Stimulated activated CD4-positive, alpha-beta T cell treated with anti-CD3 and anti-CD28 coated beads, Interleukin-12 subunit alpha, Interleukin-12 subunit beta, amount 100 ng/mL, for 24 hours (primary cell): Measurements from ENCODE around the gene HTN3.
"Not testable (repeated sequence)": the region's sequence is repeated elsewhere in the genome, so short reads cannot be mapped to it uniquely, and the experiment has no call there.

Experiments used
- DNase-seq, 2 experiments: peaks; one replicate each; pipeline ENCODE4 v3.0.0-alpha.2; 2020; ENCODE audit warnings: low read depth in 2 of 2

Gene HTN3

DNA sequence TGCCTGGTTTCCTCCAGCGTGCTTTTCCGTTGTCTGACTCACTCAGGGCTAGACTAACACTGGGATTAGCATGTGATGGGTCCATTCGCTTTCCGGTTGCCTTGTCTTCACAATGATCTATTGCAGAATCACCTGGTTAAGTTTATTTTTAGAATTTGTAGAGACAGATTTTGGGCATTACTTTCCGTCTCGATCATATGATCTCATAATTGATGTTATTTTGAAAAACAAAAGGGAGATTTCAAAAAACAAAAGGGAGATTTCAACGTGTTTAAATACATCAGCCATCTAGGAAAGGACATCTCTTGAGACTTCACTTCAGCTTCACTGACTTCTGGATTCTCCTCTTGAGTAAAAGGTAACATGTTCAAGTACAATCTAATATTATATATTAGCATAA lies at the start of gene HTN3:
Gene HTN3, plus strand, starts transcription at position 301 of the 400 bp plus-strand sequence. CDS start 2,282 bp downstream, outside the sequence.
- not testable (repeated sequence) for DNase-seq

DNA sequence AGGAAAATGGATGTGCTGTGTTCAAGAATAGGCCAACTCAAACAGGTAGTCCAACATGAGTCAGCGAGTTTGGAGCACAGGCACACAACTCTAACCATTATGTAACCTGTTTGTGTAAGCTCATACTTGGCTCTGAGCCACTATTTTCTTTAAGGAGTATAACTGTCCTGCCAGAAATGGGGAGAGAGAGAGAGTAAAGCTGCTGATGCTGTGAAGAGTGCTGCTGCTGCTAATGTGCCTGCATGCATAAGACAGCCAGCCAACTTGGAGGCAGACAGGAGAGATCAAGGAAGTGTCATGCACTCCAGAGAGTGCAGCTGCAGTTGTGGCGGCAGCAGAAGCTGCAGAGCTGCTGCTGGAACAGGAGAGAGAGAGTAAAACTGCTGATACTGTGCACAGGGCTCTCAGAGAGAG lies 44.2 kb upstream of the HTN3 start:
- DNase-seq: no peak

DNA sequence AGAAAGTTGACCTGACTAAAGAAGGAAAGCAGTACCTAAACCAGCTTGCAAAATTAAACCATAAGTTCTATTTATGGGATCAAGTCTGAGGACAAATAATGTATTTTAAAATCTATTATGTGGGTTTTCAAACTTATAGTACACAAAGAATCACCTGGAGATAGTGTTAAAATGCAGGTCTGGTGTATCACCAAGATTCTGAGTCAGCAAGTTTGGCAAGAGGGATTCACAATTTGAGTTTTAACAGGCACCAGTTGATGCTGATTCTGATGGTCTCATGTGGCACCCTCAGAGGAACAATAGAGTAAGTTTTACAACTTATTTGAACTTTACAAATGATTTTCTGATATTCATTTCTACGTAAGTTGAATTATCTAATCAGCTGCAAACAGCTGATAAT lies 41.6 kb upstream of the HTN3 start:
- DNase-seq: no peak

DNA sequence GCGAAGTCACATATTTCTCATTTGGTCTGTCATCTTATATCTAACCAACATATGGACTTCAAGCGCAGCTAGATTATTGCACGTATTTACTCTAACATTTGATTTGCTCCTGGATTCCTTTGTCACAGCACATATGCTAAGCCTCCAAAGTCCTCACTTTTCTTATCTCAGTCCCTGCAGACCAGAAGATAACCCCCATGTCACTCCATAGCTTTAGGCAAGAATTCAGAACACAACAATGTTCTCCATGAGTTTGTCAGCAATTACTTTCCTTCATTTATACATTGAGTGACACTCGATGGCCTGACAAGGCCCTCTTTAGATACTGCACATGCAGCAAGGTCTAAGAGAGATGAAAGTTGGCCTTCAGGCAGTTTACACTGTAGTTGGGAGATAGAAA lies 37.2 kb upstream of the HTN3 start:
- no peak for DNase-seq

DNA sequence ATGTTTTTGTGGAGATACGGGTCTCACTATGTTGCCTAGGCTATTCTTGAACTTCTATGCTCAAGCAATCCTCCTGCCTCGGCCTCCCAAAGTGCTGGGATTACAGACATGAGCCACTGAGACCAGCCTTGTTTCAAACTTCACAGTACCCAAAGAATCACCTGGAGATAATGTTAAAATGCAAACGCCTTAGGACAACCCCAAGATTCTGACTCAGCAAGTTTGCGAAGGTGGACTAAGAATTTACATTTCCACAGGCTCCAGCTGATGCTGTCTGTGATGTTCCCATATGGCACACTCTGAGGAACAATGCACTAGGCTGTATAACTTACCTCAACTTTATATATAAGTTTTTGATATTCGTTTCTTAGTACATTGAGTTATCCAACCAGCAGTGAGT lies 33.5 kb upstream of the HTN3 start:
- DNase-seq: no peak

DNA sequence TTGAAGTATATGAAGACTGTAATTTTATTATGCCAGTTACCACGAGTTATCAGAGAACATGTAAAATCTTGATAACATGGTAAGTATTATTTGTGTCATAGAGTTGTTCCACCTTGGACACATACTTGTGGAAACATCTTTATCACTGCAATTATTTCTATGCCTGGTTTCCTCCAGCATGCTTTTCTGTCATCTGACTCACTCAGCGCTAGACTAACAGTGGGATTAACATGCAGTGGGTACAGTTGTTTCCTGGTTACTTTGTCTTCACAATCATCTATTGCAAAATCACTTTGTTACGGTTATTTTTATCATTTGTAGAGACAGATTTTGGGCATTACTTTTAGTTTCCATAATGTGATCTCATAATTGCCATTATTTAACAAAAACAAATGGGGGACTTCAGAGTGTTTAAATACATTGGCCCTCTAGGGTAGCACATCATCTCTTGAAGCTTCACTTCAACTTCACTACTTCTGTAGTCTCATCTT lies 32.7 kb upstream of the HTN3 start, which contains the start of gene STATH:
Gene STATH, plus strand, starts transcription at position 441 of the 491 bp plus-strand sequence. CDS start 2,472 bp downstream, outside the sequence.
- DNase-seq: no peak

DNA sequence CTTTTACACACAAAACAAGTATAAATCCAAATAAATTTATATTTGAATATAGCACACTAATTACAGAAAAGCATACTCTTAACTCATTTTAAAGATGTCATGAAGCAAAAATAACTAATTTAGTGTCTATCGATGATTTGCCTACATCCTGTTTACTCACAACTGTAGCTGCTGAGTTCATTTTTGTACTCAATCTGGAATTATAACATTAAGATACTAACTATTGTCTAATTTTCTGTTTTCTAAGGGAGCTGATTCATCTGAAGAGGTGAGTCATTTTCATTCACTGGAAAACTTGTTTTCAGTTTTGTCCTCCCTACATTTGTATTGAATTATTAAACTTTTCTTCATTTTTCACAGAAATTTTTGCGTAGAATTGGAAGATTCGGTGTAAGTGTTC lies 28.8 kb upstream of the HTN3 start:
- DNase-seq: no peak

DNA sequence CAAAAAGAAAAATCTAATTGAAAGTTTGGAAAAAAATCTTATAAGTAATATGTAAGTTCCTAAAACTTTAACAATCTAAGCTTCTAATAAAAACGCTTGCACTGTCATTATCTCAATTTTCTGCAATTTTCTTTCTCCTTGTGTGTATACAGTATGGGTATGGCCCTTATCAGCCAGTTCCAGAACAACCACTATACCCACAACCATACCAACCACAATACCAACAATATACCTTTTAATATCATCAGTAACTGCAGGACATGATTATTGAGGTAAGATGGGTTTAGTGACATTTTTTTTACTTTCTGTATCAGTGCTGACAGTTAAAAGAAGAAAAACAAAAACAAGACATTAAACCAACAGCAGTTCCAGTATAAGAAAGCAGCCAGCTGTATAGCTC lies 27.5 kb upstream of the HTN3 start:
- DNase-seq: no peak

DNA sequence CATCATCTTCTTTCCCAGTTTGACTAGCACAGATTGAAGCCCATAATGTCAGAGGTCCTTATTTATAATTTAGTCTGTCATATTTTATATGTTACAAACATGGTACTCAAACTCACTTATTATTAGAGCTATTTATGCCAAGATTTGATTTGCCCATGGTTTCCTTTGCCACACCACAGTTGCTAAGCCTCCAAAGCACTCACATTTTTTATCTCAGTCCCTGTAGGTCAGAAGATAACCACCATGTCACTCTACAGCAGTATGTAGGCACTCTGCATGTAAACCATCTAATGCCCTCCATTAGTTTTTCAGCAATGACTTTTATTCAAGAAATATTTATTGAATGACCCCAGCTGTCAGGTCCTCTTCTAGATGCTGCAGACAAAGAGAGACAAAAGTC lies 25.8 kb upstream of the HTN3 start:
- no peak for DNase-seq

DNA sequence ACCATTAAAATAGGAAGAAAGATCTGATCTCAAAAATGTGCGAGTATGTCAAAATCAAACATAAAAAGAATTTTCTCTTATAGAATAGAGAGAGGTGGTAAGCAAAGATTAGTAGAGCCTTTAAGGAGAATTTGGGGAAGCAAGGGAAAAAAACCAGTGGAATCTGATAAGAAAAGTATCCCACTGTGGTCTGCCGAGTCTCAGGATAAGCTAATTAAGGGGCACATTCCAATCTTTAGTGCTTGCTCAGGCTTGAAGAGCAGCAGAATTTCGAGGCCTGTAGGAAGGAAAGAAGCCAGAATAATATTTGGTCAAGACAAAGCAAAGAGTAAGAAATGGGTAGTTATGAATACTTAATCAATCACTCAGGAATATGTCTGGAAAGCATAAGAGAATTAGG lies 19.5 kb upstream of the HTN3 start:
- DNase-seq: no peak

DNA sequence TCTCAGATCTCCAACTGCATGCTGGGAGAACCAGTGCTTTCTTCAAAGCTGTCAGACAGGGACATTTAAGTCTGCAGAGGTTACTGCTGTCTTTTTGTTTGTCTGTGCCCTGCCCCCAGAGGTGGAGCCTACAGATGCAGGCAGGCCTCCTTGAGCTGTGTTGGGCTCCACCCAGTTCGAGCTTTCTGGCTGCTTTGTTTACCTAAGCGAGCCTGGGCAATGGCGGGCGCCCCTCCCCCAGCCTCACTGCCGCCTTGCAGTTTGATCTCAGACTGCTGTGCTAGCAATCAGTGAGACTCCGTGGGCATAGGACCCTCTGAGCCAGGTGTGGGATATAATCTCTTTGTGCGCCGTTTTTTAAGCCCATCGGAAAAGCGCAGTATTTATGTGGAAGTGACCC lies 9.3 kb upstream of the HTN3 start:
- DNase-seq: not testable (repeated sequence)

DNA sequence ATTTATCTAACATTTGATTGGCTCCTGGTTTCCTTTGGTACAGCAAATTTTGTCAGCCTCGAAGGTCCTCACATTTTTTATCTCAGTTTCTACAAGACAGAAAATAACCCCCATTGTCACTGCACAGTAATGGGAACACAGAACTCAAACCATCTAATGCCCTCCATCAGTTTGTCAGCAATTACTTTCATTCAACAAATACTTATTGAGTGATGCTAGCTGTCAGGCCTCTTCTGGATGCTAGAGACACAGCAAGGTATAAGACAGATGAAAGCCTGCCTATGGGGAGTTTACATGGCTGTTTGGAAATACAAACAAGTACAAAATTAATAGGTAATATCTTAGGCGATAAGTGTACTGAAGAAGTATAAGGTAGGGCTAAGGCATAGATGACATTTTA lies 5.0 kb upstream of the HTN3 start:
- DNase-seq: no peak

DNA sequence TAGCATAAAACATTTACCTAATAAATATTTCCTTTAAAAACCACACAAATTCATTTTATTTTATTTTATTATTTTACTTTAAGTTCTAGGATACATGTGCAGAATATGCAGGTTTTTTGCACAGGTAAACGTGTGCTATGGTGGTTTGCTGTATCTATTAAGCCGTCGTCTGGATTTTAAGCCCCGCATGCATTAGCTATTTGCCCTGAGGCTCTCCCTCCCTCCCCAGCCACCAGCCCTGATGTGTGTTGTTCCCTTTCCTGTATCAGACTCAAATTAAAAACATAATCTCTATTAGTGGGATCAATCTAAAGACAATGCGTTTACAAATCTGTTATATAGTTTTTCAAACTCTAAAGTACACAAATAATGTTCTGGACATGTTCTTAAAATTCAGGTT lies 1.2 kb upstream of the HTN3 start:
- DNase-seq: no peak

DNA sequence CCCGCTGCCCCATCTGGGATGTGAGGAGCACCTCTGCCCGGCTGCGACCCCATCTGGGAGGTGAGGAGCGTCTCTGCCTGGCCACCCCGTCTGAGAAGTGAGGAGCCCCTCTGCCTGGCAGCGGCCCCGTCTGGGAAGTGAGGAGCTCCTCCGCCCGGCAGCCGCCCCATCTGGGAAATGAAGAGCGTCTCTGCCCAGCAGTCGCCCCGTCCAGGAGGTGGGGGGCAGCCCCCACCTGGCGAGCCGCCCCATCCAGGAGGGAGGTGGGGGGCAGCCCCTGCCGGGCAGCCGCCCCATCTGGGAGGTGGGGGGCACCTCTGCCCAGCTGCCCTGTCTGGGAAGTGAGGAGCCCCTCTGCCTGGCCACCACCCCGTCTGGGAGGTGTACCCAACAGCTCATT lies 9.3 kb downstream of the HTN3 start:
- not testable (repeated sequence) for DNase-seq

DNA sequence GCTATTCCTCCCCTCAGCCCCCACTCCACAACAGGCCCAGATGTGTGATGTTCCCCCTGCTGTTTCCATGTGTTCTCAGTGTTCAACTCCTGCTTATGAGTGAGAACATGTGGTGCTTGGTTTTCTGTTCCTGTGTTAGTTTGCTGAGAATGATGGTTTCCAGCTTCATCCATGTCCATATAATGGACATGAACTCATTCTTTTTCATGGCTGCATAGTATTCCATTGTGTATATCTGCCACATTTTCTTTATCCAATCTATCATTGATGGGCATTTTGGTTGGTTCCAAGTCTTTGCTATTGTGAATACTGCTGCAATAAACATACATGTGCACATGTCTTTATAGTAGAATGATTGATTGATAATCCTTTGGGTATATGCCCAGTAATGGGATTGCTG lies 11.7 kb downstream of the HTN3 start:
- not testable (repeated sequence) for DNase-seq

DNA sequence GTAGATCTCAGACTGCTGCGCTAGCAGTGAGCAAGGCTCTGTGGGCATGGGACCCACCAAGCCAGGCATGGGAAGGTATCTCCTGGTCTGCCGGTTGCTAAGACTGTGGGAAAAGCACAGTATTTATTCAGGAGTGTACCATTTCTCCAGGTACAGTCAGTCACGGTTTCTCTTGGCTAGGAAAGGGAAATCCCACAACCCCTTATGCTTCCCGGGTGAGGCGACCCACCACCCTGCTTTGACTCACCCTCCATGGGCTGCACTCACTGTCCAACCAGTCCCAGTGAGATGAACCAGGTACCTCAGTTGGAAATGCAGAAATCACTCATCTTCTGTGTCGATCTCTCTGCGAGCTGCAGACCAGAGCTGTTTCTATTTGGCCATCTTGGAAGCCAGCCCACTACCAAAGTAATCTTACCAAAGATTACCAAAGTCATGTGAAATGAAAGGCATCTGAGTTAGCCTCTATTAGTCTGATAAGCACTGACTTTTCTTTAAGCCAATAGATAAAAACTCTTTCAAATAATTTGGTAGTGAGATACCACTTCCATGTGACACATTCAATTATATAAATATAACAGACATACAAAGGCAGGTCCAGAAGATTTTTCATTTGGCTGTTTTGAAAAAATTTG lies 13.5 kb downstream of the HTN3 start:
- no peak for DNase-seq

DNA sequence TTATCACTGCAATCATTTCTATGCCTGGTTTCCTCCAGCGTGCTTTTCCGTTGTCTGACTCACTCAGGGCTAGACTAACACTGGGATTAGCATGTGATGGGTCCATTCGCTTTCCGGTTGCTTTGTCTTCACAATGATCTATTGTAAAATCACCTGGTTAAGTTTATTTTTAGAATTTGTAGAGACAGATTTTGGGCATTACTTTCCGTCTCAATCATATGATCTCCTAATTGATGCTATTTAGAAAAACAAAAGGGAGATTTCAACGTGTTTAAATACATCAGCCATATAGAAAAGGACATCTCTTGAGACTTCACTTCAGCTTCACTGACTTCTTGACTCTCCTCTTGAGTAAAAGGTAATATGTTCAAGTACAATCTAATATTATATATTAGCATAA lies 21.9 kb downstream of the HTN3 start, which contains the start of gene HTN1:
Gene HTN1, plus strand, starts transcription at position 301 of the 400 bp plus-strand sequence. CDS start 2,639 bp downstream, outside the sequence.
- not testable (repeated sequence) for DNase-seq

DNA sequence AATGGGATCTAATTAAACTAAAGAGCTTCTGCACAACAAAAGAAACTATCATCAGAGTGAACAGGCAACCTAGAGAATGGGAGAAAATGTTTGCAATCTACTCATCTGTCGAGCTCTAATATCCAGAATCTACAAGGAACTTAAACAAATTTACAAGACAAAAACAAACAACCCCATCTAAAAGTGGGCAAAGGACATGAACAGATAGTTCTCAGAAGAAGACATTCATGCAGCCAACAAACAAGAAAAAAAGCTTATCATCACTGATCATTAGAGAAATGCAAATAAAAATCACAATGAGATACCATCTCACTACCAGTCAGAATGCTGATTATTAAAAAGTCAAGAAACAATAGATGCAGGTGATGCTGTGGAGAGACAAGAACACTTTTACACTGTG lies 28.3 kb downstream of the HTN3 start:
- DNase-seq: not testable (repeated sequence)

DNA sequence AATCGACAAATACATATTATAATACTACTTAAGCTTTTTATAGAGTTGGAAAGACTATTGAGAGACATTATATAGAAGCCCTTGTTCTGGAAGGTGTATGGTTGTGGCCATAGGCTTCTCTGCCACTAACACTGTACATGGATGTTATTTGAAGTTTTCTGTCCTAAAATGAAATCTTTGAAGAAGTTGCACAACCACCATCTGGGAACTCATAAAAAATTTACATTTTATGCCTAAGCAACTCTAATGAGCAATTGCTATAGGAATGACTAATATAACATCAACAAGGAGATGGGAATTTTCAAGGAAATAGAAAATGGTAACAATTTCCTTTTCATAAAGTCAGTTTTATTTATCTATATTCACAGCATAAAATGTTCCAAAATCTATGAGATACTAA lies 29.4 kb downstream of the HTN3 start:
- no peak for DNase-seq

DNA sequence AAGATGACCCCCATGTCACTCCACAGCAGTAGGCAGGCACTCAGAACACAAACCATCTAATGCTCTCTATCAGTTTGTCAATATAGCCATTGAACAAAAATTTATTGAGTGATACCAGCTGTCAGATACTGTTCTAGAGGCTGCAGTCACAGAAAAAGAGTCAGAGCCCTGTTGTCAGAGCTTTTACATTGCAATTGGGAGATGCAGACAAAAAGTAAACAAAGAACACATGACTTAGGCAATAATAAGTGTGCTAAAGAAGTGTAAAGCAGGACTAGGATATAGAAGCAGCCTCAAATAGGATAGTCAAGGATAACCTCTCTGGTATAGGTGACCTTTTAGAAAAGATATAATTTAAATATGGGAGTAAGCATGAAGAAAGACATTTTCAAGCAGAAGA lies 30.9 kb downstream of the HTN3 start:
- no peak for DNase-seq

DNA sequence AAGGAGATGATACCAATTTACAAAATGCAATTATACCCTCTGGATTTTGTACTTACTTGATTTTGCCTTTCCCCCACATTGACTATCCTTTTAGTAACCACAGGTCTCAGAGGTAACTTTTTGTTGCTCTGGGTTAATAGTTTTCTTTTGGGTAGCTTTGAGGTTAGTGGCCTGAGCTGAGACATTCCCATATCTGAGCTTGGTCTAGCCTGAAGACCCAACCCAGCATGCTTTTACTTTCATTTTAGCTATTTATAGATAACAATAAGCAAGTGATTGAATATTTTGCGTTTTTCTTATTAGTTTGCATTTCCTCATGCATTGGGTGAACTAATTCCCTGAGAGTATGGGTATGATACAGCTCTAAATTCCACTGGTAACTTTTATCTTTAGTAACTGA lies 33.7 kb downstream of the HTN3 start:
- DNase-seq: no peak

DNA sequence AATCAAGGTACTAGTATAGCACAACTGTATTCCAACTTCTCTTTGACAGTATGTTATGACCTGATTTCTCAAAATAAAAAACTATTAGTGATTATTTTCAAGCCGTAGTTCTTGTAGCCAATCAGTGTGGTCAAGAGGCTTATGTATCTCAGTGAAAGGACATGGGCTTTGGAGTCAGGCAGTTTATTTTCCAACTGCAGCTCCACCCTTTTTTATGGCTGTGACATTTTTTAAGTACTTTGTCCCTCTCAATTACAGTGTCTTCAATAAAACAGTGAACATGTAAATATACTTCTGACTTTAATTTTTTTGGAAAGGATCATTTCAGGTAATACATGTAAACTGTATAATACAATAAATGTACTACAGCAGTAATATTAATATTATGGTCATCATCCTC lies 51.9 kb downstream of the HTN3 start:
- DNase-seq: no peak
